K562 (cell line): ENCODE measurements around the gene PTPN1.

Source experiments
- ARID2 ChIP-seq: fragments of 450-650 bp; IDR thresholded peaks from 2 replicates; pipeline ENCODE4 v1.6.1; 2017; ENCODE audit warnings: antibody characterized with exemption, mild to moderate bottlenecking
- ATF7 ChIP-seq: fragments of 450-650 bp; IDR thresholded peaks from 2 replicates; pipeline ENCODE4 v1.7.1; 2014; ENCODE audit warnings: mild to moderate bottlenecking, moderate library complexity
- HDAC1 ChIP-seq, 2 experiments: fragments of 450-650 bp; IDR thresholded peaks; 2 replicates each; pipeline ENCODE4 v1.6.1; 2016 to 2017; ENCODE audit warnings: inconsistent platforms in 1 of 2, mild to moderate bottlenecking in 1 of 2, moderate library complexity in 1 of 2
- HDAC2 ChIP-seq: fragments of 450-650 bp; IDR thresholded peaks from 2 replicates; pipeline ENCODE4 v1.6.1; 2016; ENCODE audit warnings: mild to moderate bottlenecking
- HMBOX1 ChIP-seq: sonication (generic); IDR thresholded peaks from 2 replicates; pipeline ENCODE4 v1.6.1; 2016
- NCOA6 ChIP-seq: fragments of 450-650 bp; IDR thresholded peaks from 2 replicates; pipeline ENCODE4 v1.6.1; 2017; ENCODE audit warnings: mild to moderate bottlenecking
- PHF8 ChIP-seq: fragments of 200-600 bp; sonication (generic); IDR thresholded peaks from 2 replicates; pipeline ENCODE4 v1.6.1; 2012; ENCODE audit warnings: mixed run types, mild to moderate bottlenecking, inconsistent platforms, low read length, moderate library complexity, borderline replicate concordance
- POLR2A ChIP-seq: fragments of 450-650 bp; conservative IDR thresholded peaks from 2 replicates; pipeline ENCODE4 v1.6.1; 2016
- XRCC5 ChIP-seq: fragments of 200-400 bp; formaldehyde crosslinking; IDR thresholded peaks from 2 replicates; pipeline ENCODE4 v1.6.1; 2017; ENCODE audit warnings: low read depth, mild to moderate bottlenecking, low read length
- ZNF197 ChIP-seq: fragments of 200-800 bp; sonication (Bioruptor generic); IDR thresholded peaks from 2 replicates; pipeline ENCODE4 v1.6.1; 2016; ENCODE audit warnings: low read depth, missing genetic modification characterization, missing compliant biosample characterization
- ZNF77 ChIP-seq: fragments of 250-450 bp; sonication (Bioruptor Pico); IDR thresholded peaks from 2 replicates; pipeline ENCODE4 v1.5.0; 2020
- TF ChIP-seq, protein P1 (sequence below): sonication (generic); formaldehyde crosslinking; IDR thresholded peaks from 2 replicates; pipeline ENCODE4 v1.5.0; 2020; ENCODE audit warnings: missing genetic modification reagents
- TF ChIP-seq, protein P2 (sequence below), 2 experiments: fragments of 450-650 bp in 1 of 2; sonication (generic) in 1 of 2; formaldehyde crosslinking in 1 of 2; IDR thresholded peaks; 2 replicates each; pipeline versions ENCODE4 v1.7.1 to v1.9.0; 2016 to 2022; ENCODE audit warnings: inconsistent platforms in 1 of 2, mild to moderate bottlenecking in 1 of 2, missing genetic modification reagents in 1 of 2
- TF ChIP-seq, protein P3 (sequence below), 3 experiments: IDR thresholded peaks in 2 of 3; conservative IDR thresholded peaks in 1 of 3; 2 replicates each; pipeline ENCODE4 v1.5.1; 2011 to 2012; ENCODE audit warnings: low read length in 3 of 3, mild to moderate bottlenecking in 3 of 3, control low read depth in 2 of 3, improper control_type of control experiment in 1 of 3, inconsistent platforms in 1 of 3, low read depth in 1 of 3, mixed read lengths in 1 of 3, moderate library complexity in 1 of 3; ENCODE audit not compliant: insufficient read depth in 2 of 3

DNA sequence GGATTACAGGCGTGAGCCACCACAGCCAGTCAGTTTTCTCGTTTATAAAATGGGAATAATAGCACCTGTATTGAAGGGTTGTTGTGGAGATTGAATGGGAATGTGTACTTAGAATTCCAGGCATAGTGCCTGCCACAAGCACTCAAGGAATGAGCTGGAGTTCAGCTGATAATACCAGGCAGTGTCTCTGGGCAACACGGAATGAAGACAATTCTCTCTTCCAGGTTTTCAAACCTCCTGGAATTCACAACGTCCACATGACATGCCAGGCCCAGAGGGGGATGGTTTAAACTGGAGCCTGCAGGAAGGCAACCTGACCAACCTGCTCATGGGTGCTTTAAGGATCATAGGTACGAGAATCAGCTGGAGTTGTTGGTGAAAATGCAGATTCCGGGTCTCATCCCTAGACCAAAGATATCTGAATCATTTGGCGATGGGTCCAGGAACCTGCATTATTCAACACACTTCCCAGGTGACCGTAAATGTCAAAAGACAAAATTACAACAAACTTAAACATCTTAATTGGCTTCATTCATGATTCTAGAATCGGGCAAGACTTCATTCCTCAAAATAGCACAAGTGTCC, 1.9 kb upstream of the PTPN1 start:
- TF ChIP-seq ZNF77 (CRISPR knock-in tag) (no peak), HMBOX1 (no peak), ARID2 (no peak), NCOA6 (no peak), PHF8 (no peak), HDAC2 (no peak), POLR2A (no peak), ATF7 (no peak), HDAC1 (IDR thresholded peaks at IDR 0.05) (no peak), ZNF197 (CRISPR knock-in tag) (no peak), XRCC5 (no peak)
- TF ChIP-seq, protein P1, sequence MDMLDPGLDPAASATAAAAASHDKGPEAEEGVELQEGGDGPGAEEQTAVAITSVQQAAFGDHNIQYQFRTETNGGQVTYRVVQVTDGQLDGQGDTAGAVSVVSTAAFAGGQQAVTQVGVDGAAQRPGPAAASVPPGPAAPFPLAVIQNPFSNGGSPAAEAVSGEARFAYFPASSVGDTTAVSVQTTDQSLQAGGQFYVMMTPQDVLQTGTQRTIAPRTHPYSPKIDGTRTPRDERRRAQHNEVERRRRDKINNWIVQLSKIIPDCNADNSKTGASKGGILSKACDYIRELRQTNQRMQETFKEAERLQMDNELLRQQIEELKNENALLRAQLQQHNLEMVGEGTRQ (CRISPR knock-in tag), result no peak
- TF ChIP-seq, protein P2, sequence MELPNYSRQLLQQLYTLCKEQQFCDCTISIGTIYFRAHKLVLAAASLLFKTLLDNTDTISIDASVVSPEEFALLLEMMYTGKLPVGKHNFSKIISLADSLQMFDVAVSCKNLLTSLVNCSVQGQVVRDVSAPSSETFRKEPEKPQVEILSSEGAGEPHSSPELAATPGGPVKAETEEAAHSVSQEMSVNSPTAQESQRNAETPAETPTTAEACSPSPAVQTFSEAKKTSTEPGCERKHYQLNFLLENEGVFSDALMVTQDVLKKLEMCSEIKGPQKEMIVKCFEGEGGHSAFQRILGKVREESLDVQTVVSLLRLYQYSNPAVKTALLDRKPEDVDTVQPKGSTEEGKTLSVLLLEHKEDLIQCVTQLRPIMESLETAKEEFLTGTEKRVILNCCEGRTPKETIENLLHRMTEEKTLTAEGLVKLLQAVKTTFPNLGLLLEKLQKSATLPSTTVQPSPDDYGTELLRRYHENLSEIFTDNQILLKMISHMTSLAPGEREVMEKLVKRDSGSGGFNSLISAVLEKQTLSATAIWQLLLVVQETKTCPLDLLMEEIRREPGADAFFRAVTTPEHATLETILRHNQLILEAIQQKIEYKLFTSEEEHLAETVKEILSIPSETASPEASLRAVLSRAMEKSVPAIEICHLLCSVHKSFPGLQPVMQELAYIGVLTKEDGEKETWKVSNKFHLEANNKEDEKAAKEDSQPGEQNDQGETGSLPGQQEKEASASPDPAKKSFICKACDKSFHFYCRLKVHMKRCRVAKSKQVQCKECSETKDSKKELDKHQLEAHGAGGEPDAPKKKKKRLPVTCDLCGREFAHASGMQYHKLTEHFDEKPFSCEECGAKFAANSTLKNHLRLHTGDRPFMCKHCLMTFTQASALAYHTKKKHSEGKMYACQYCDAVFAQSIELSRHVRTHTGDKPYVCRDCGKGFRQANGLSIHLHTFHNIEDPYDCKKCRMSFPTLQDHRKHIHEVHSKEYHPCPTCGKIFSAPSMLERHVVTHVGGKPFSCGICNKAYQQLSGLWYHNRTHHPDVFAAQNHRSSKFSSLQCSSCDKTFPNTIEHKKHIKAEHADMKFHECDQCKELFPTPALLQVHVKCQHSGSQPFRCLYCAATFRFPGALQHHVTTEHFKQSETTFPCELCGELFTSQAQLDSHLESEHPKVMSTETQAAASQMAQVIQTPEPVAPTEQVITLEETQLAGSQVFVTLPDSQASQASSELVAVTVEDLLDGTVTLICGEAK (IDR thresholded peaks at IDR 0.05), result no peak
- TF ChIP-seq, protein P2 (CRISPR knock-in tag; IDR thresholded peaks at IDR 0.05), result no peak
- TF ChIP-seq, protein P3, sequence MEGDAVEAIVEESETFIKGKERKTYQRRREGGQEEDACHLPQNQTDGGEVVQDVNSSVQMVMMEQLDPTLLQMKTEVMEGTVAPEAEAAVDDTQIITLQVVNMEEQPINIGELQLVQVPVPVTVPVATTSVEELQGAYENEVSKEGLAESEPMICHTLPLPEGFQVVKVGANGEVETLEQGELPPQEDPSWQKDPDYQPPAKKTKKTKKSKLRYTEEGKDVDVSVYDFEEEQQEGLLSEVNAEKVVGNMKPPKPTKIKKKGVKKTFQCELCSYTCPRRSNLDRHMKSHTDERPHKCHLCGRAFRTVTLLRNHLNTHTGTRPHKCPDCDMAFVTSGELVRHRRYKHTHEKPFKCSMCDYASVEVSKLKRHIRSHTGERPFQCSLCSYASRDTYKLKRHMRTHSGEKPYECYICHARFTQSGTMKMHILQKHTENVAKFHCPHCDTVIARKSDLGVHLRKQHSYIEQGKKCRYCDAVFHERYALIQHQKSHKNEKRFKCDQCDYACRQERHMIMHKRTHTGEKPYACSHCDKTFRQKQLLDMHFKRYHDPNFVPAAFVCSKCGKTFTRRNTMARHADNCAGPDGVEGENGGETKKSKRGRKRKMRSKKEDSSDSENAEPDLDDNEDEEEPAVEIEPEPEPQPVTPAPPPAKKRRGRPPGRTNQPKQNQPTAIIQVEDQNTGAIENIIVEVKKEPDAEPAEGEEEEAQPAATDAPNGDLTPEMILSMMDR (IDR thresholded peaks at IDR 0.05 in 2 of 3, conservative IDR thresholded peaks at IDR 0.05 in 1 of 3; ENCODE audit: insufficient read depth in 2 of 3, low read depth in 1 of 3, low read length in 3 of 3), result no peak
